ENCODE data around the gene ATP8B4.

DNA sequence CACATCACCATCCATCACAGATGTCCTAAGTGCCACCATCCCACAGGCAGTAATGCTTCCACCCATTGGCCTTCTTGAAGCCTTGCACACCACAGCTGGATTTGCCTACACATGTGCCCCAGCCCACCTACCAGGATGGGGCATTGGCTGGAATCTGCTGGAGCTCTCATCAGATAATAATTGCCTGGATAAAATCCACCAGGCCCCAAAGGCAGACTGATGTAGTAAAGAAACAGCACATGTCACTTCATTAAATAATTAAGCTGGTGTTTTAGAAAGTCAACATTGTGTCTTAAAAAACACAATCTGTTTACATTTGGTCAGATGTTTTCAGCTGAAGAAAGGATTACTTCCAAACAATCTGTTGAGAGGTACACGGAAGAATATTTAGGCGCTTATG is 229.5 kb downstream of the ATP8B4 start:
- TF ChIP-seq POLR2AphosphoS2 (IDR thresholded peaks at IDR 0.05; ENCODE audit: low read depth, low read length) (no peak), EGR1 (IDR thresholded peaks at IDR 0.05; ENCODE audit: borderline replicate concordance in 1 of 2, low read depth in 2 of 2, low read length in 2 of 2) (no peak), ZNF274 (IDR thresholded peaks at IDR 0.05; ENCODE audit: insufficient read depth, insufficient read length) (no peak), POLR2A (IDR thresholded peaks at IDR 0.05; ENCODE audit: low read depth, low read length) (no peak), SMC3 (IDR thresholded peaks at IDR 0.05; ENCODE audit: borderline replicate concordance, low read length) (no peak), CEBPB (IDR thresholded peaks at IDR 0.05; ENCODE audit: borderline replicate concordance in 1 of 2, low read depth in 2 of 2, low read length in 2 of 2) (no peak), SIN3A (IDR thresholded peaks at IDR 0.05; ENCODE audit: low read depth, low read length) (no peak)
- TF ChIP-seq, protein P1, sequence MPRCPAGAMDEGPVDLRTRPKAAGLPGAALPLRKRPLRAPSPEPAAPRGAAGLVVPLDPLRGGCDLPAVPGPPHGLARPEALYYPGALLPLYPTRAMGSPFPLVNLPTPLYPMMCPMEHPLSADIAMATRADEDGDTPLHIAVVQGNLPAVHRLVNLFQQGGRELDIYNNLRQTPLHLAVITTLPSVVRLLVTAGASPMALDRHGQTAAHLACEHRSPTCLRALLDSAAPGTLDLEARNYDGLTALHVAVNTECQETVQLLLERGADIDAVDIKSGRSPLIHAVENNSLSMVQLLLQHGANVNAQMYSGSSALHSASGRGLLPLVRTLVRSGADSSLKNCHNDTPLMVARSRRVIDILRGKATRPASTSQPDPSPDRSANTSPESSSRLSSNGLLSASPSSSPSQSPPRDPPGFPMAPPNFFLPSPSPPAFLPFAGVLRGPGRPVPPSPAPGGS (IDR thresholded peaks at IDR 0.05; ENCODE audit: borderline replicate concordance, insufficient read depth, low read depth, low read length, poor library complexity, severe bottlenecking) = no peak

All from GM12878 (cell line).